ENCODE results near the gene SETD2.
"Not testable (repeated sequence)": the region's sequence is repeated elsewhere in the genome, so short reads cannot be mapped to it uniquely, and the experiment has no call there.

SETD2 gene

DNA sequence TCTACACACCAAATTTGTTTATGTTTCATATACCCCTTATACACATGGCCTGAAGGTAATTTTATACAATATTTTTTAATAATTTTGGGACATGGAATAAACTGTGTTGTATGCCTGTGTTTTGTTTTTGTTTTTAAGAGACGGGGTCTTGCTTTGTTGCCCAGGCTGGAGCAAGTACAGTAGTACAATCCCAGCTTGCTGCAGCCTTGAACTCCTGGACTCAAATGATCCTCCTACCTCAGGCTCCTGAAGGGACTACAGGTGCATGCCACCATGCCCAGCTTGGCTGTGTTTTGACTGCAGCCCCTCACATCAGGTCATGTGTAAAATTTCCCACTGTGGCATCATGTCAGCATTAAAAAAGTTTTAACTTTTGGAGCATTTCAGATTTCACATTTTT lies 18.6 kb downstream of the SETD2 start:
- DNase-seq = no peak

DNA sequence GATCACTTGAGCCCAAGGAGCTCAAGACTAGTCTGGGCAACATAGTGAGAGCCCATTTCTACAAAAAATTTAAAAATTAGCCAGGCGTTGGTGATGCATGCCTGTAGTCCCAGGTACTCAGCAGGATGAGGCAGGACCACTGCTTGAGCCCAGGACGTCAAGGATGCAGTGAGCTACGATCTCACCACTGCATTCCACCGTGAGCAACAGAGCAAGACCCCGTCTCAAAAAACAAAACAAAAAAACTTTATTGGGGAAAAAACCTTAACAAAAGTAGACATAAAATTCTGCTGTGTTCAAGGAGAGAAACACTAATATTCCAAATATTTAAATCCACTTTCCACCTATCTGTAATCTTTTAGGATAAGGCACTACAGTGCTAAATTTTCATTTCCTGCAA lies 20.8 kb downstream of the SETD2 start:
- no peak for DNase-seq

DNA sequence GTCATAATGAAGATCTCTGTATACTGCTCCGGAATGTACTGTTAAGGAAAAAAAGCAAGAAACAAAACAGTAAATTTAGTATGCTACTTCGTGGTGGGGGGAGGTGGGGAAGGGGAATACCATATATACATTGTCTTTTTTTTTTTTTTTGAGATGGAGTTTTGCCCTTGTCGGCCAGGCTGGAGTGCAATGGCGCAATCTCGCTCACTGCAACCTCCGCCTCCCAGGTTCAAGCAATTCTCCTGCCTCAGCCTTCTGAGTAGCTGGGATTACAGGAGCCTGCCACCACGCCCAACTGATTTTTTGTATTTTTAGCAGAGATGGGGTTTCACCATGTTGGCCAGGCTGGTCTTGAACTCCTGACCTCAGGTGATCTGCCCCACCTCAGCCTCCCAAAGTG lies 21.4 kb downstream of the SETD2 start:
- not testable (repeated sequence) for DNase-seq

DNA sequence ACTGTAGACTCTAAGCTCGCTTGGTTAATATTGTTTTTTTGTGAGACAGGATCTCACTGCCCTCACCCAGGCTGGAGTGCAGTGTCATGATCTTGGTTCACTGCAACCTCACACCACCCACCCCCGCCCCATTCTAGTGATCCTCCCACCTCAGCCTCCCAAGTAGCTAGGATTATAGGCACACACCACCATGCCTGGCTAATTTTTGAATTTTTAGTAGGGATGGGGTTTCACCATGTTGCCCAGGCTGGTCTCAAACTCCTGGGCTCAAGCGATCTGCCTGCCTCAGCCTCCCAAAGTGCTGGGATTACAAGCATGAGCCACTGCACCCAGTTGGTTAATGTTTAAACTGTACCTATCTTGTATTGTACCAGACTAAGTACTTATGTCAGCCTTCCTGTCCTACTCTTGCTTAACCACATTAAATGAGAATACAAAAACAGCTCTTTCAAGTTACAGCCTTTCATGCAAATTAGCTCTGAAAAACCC lies 22.9 kb downstream of the SETD2 start:
- DNase-seq = not testable (repeated sequence)

DNA sequence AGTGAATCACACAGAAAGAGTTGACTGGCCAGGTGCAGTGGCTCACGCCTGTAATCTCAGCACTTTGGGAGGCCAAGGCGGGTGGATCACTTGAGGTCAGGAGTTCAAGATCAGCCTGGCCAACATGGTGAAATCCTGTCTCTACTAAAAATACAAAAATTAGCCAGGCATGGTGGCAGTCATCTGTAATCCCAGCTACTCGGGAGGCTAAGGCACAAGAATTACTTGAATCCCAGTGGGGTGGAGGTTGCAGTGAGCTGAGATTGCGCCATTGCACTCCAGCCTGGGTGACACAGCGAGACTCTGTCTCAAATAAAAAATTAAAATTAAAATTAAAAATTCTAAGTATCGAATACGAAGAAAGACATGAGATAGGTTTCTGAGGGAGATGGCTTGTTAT lies 23.4 kb downstream of the SETD2 start:
- not testable (repeated sequence) for DNase-seq

DNA sequence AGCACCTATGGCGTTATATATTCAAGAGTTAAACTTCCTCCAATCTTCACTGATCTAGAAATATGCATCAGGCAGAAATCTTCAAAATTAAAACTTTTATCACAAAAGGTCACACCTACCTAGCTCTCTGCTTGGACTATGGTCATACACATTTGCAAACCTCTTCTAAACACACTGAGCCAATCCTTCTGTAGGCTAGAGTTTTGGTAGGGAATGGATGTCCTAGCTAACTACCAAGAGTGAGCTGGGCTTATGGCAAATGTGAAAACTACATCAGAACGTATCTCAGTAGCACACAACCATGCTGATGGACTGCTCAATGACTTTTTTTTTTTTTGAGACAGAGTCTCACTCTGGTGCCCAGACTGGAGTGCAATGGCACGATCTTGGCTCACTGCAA lies 29.6 kb downstream of the SETD2 start:
- DNase-seq = no peak

DNA sequence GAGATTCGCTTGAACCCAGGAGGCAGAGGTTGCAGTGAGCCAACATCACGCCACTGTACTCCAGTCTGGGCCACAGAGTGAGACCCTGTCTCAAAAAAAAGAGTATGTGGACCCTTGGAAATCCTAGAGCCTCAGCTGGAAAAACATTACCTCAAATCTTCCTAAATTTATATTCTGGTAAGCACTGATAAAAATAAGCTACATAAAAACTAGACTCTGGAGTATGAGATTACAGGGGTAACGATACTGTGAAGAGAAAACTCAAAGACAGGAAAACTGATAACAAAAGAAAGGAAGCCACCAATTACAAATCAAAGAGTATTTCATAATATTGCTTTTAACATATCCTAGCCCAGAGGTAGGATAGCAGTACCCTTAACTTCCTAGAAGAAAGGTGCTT lies 30.3 kb downstream of the SETD2 start:
- no peak for DNase-seq

DNA sequence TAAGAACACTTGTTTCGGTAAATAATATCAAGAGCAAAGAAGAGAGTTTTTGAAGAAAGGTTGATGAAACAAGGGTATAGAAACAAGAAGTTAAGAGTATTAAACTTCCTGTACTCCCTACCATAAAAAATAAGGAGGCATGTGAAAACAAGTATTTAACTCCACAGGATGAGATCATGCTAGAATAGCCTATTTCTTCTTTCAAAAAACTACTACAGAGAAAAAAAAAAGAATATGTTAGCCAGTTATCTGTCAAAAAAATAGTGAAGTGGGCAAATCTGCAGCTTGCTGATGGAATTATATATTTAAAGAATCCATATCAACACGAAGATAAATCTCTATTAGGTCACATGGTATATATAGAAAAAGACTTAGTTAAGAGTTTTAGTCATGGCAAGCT lies 33.4 kb downstream of the SETD2 start:
- no peak for DNase-seq

DNA sequence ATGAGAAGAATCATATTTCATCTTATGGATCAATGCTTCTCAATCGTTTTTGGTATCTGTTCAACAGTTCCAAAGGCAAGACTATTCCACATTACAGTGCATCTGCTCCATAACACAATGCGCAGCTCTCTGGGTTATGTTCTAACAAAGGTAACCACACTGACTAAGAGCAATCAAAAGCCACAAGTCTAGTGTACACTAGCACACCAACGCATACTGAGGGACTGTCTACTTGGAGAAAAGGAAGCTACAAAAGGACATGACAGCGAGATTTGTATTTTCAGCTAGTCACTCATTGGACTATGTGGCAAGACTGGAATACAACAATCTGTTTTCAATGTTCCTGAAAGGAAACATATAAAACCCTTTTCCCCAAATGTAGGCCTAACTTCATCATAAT lies 35.8 kb downstream of the SETD2 start:
- no peak for DNase-seq

DNA sequence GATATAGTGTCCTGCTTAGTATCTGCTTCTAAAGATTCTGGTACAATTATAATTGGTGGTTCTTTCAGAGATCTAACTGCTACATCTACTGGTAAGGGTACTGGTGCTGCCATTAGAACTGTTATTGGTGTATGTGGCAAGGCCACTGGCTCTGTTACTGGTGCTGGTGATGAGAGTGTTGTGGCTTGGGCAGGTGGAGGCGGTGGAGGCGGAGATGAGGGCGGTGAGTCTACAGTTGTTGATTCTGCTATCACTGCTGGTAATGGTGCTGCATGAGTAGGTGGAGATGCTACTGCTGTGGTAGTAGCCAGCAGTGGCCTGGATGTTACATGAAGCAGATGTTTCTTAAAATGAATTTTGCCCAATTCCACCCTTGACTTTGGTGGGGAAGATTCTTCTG lies 40.1 kb downstream of the SETD2 start:
- DNase-seq = no peak

DNA sequence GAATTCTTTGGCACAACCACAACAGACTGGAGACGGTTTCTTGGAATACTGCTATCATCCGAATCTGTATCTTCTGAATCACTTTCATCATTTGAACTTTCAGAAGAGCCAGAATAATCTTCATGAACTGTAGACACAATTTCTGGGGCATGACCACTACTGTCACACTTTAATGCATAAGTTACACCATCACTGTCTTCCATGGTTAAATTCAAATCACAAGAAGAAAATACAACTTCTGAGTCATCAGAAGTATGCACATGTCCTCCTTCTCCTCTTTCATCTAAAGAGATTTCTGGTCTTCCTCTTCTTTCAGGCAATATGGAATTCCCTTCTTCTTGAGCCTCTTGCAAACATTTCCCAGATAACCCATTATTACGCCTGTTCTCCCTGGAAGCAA lies 42.5 kb downstream of the SETD2 start:
- no peak for DNase-seq

DNA sequence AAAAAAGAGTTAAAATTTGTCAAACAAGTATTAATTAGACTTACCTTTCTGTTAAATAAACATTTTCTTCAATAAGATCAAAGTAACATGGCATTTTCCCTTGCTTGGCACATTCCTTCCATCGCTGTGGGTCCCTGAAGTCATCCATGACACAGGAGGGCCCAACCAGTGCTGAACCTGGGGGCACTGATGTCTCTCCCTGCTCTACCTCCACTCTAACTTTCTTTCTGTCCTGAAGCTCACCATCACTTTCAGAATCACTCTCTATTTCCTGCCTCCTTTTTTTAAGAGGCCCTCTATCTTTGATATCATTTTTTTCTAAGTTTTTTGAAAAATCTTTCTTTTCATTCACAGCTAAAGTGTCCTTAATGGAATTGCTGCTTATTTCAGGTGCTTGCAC lies 43.8 kb downstream of the SETD2 start:
- DNase-seq = no peak

DNA sequence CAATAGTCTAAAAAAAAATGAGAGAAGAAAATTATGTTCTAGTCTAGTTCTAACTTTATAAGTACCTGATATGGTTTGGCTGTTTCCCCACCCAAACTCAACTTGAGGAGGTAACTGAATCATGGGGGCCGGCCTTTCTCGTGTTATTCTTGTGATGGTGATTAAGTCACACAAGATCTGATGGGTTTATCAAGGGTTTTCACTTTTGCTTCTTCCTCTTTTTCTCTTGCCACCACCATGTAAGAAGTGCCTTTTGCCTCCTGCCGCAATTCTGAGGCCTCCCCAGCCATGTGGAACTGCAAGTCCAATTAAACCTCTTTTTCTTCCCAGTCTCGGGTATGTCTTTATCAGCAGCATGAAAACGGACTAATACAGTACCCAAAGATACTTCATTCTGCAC lies 44.5 kb downstream of the SETD2 start:
- not testable (repeated sequence) for DNase-seq

DNA sequence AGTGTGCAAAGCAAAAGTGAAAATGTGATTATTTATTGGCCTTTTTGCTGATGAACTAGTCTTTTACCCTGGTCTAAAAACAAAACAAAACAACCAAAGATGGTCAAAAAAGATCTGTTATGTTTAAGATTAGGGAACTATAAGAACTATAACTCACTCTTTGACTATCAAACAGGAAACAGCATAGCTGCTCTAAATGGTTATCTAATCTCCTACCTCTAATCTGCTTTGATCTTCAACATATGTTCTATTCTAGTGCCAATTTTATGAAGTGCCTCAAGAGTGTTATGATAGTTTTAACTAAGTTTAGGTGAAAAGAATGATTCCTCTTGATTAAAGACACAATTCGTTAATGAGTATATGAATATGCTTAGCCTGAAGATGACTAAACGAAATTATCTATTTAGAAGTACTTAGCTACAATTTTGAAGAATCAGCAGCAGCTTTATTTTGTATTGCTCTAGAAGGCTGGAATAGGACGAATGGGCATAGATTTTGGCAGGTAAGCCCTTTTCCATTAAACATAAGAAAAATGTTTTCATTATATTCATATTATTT lies 46.0 kb downstream of the SETD2 start:
- DNase-seq = no peak

DNA sequence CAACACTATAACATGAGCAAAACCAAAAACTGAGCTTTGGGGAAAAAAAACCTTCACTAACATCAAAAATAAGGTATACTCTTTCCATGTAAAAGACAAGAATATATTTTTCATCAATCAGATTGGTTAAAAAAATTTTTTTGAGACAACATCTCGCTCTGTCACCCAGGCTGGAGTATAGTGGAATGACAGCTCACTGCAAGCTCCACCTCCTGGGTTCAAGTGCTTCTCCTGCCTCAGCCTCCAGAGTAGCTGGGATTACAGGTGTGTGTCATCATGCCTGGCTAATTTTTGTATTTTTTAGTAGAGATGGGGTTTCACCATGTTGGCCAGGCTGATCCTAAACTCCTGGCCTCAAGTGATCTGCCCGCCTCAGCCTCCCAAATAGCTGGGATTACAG lies 48.4 kb downstream of the SETD2 start:
- DNase-seq = not testable (repeated sequence)

DNA sequence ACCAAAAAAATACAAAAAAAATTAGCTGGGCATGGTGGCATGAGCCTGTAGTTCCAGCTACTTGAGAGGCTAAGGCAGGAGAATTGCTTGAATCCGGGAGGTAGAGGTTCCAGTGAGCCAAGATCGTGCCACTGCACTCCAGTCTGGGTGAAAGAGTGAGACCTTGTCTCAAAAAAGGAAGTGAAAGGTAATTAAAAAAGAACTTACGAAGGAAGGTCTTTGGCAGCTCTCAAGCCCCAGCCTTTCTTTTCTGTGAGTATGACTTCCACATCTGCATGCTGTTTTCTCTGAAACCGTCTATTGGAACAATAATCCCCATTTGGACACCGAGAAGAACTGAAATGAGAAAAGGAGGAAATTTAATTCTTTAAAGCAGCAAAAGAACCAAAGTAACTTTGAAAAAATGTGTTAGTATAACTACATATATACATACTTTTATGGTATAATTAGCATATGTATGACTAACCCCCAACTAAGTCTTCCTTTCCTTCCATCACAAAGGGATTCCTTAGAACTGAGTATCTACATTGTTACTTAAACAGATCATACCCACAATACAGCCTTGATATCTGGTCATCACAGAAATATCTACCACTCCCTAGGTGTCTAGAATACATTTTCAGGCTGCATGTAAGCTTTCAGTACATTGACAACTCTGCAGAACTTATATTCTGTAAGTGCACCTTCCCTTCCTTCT lies 50.1 kb downstream of the SETD2 start:
- DNase-seq = no peak

DNA sequence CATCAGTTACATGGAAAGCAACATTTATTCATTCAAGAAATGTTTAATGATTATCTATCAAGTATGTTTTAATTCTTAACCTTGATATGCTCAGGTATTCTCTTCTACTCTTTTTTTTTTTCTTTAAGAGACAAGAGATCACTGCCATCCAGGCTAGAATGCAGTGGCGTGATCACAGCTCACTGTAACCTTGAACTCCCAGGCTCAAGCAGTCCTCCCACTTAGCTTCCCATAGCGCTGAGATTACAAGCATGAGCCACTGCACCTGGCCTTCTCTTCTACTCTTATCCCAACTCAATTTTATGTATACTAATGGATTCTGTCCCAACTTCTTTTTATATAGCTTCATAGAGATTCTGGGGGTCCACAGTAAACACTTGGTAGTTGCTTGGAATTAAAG lies 50.9 kb downstream of the SETD2 start:
- no peak for DNase-seq

DNA sequence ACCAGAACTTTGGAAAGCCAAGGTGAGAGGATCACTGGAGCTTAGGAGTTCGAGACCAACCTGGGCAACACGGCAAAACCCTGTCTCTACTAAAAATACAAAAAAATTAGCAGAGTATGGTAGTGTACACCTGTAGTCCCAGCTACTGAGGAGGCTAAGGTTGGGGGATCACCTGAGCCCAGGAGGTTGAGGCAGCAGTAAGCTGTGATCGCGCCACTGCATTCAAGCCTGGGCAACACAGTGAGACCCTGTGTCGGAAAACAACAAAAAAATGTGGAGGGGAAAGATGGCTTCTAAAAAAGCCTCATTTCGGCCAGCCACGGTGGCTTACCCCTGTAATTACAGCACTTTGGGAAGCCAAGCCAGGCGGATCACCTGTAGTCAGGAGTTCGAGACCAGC lies 54.5 kb downstream of the SETD2 start:
- no peak for DNase-seq

DNA sequence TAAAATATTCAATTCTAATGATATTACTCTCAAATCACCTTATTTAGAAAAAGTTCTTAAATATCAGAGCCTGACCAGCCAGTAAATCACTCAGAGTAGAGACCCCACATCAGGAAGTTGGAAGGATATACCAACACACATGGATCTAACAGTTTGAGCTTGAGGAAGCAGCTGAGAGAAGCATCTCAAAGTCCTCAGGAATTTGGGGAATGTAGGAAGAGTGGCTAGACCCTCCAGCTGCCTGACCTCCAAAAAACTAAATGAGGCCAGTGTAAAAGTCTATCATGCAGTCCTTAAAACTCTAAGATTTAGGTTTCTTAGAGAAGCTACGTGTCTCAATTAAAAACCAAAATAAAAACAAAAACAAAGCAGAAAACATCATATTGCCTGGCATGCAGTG lies 55.4 kb downstream of the SETD2 start:
- no peak for DNase-seq

DNA sequence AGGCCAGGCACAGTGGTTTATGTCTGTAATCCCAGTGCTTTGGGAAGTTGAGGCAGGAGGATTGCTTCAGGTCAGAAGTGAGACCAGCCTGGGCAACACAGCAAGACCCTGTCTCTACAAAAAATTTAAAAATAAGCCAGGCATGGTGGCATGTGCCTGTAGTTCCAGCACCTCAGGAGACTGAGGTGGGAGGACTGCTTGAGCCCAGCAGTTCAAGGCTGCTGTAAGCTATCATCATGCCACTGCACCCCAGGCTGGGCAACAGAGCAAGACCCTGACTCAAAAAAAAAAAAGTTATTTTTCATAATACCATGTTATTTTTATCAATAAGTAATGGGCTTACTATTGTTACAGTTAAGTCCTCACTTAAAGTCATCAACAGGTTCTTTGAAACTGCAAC lies 59.7 kb downstream of the SETD2 start:
- DNase-seq = no peak

DNA sequence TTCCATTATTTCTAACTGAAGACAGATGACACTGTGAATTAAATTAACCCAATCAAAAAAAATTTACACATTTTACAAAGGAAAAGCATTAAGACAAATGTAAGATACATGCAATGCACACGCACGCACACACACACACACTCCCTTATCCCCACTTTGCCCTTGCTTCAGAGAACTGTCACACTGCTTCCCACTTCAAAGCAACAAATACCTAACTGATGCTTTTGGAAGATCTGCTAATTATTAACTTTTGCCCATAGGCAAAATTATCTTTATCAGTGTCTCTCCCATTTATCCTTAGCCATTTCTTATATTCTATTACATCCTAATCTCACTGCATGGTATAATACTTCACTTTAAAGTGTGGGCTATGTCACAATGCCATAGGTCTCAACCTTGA lies 60.3 kb downstream of the SETD2 start:
- no peak for DNase-seq

DNA sequence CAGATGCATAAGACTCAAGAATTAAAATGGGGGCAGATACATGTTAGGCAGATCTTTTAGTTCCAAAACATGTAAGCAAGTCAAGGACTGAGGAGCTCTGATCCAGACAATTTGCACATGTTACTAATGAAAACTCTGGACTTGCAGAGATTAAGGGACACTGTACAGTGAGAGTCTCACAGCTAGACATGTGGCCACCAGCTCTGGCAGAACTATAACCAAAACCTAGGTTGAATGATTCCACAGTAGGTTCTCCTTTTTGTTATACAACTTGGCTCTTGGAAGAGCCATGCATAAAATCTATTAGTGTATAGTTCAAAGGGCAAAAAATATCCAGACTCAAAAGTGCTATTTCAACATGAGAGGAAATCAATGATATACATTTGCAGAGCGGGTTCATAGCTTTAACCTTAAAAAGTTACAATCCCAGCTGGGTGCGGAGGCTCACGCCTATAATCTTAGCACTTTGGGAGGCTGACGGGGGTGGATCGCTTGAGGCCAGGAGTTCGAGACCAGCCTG lies 61.8 kb downstream of the SETD2 start:
- no peak for DNase-seq

DNA sequence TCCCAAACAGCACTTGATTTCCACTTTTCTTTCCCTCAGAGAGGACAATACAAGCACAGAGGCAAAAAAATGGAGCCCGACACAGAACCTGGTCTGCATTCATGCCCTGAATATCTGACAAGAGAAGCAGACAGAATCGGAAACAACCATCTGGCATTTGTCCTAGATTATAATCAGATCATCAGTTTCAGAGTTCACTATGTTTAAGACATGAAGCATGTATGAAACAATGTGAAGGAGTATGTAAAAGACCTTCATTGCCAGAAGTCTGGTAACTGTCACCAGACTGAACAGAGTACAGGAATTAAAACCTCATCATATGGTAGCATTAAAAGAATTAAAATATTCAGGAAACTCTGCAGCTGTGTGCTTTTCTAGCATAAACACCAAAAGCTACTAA lies 65.0 kb downstream of the SETD2 start:
- DNase-seq = no peak

DNA sequence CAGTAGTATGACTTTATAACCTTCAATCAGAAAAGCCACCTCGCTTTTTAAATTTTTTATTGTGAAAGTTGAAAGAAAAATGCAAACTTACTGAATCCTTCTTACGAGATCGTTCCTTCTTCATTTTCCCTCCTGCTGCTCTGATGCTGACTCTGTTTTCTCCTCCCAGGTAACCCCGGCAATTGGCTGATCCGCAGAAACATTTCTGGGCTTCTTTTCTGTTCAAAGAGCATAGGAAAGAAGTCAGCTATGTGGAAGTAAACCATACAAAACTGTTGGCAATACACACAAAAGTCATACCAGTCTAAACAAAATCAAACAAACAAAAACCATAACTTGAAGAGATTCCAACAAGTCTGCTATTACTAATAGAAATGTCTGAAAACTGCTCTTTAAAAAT lies 66.0 kb downstream of the SETD2 start:
- no peak for DNase-seq

DNA sequence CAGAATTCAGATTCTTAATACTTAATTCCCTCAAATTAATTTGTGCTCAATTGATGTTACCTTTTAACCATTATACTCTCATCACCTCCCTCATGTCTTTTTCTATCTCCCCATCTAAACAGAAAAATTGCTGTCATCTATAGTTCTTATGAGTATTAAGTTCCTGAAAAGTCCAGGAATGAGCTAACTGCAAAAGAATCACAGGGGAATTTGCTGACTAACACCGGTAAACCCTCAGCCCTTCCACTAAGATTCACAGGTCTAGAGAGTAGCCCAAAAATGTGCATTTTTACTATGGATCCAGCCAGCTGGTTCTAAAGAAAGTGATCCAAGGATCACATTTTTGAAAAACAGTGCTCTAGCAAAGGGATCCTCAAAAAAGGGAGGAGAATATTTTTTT lies 67.0 kb downstream of the SETD2 start:
- no peak for DNase-seq
